HEK293T (cell line): ENCODE data around the gene CTNNA3.

ENCODE experiments used
- ARNT ChIP-seq: fragments of 450-650 bp; IDR thresholded peaks from 2 replicates; pipeline ENCODE4 v1.6.1; 2017; ENCODE audit warnings: mild to moderate bottlenecking
- BHLHE40 ChIP-seq: fragments of 450-650 bp; IDR thresholded peaks from 2 replicates; pipeline ENCODE4 v1.6.1; 2016; ENCODE audit warnings: mild to moderate bottlenecking, moderate library complexity, borderline replicate concordance
- ELF4 ChIP-seq: fragments of 450-650 bp; IDR thresholded peaks from 2 replicates; pipeline ENCODE4 v1.6.1; 2017; ENCODE audit warnings: antibody characterized with exemption
- FOXM1 ChIP-seq: fragments of 450-650 bp; IDR thresholded peaks from 2 replicates; pipeline ENCODE4 v1.6.1; 2017; ENCODE audit warnings: mild to moderate bottlenecking, borderline replicate concordance
- HDGF ChIP-seq: fragments of 450-650 bp; IDR thresholded peaks from 2 replicates; pipeline ENCODE4 v1.6.1; 2017; ENCODE audit warnings: antibody characterized with exemption, borderline replicate concordance
- L3MBTL2 ChIP-seq: fragments of 450-650 bp; conservative IDR thresholded peaks from 2 replicates; pipeline ENCODE4 v1.6.1; 2016; ENCODE audit warnings: mild to moderate bottlenecking
- NFRKB ChIP-seq: fragments of 450-650 bp; IDR thresholded peaks from 2 replicates; pipeline ENCODE4 v1.6.1; 2016; ENCODE audit warnings: mild to moderate bottlenecking, moderate library complexity
- PKNOX1 ChIP-seq: fragments of 450-650 bp; IDR thresholded peaks from 2 replicates; pipeline ENCODE4 v1.6.1; 2016
- SP1 ChIP-seq: fragments of 450-650 bp; IDR thresholded peaks from 2 replicates; pipeline ENCODE4 v1.6.1; 2017
- SUZ12 ChIP-seq: fragments of 450-650 bp; IDR thresholded peaks from 2 replicates; pipeline ENCODE4 v1.6.1; 2016; ENCODE audit warnings: mild to moderate bottlenecking
- TARDBP ChIP-seq: fragments of 450-650 bp; IDR thresholded peaks from 2 replicates; pipeline ENCODE4 v1.6.1; 2016
- ZNF384 ChIP-seq: fragments of 450-650 bp; IDR thresholded peaks from 2 replicates; pipeline ENCODE4 v1.6.1; 2016

GRCh38 chr10:67533376-67533775, 162.6 kb downstream of the CTNNA3 start:
- TF ChIP-seq PKNOX1 = no peak
- no peak for TF ChIP-seq SUZ12
- TF ChIP-seq ARNT = no peak
- TF ChIP-seq BHLHE40 = no peak
- TF ChIP-seq NFRKB = no peak
- no peak for TF ChIP-seq TARDBP
- TF ChIP-seq FOXM1 = no peak
- TF ChIP-seq HDGF = no peak
- TF ChIP-seq ELF4 = no peak
- no peak for TF ChIP-seq ZNF384
- no peak for TF ChIP-seq SP1
- TF ChIP-seq L3MBTL2 = no peak
